HG03558 (cell line): ENCODE measurements around the gene RAD21L1.

Source experiments
- ATAC-seq: cut with Tn5 transposase; IDR thresholded peaks from one replicate; pipeline ENCODE4 v1.9.1; 2021; ENCODE audit warnings: moderate number of reproducible peaks; ENCODE audit not compliant: unreplicated experiment; ENCODE audit errors: extremely low read depth

Gene RAD21L1

DNA sequence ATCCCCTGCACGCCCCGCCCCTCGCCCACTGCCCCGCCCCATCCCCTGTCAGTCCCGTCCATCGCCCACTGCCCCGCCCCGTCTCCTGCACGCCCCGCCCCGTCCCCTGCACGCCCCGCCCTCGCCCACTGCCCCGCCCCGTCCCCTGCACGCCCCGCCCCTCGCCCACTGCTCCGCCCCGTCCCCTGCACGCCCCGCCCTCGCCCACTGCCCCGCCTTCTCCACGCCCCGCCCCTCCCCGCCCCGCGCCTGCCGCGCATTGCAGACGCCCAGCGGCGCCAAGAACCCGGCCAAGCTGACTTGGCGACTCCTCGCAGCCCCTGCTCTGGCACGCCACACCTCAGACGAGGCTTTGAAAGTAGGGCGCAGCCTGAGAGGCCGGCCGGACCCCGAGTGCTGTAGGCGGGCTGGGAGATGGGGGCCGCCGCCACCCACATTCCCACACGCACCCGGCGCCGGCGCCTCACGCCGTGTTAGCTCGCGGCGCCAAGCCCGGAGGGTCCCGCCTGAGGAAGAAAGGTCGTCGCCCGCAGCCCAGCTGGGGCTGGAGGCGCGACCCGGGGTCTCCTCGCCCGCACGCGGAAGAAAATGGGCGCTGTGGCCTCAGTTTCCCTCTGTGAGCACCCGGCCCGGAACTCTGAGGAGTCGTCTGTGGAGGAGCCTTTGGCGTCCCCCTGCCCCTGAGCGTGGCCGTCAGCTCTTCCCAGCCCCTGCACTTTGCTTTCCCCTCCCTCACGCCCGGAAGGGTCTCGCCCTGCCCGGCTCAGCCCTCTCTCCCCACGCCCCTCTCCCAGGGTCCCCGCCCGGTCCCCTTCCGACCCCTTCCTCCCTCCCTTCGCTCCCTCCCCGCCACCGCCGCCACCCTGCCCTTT lies at the start of gene RAD21L1:
Gene RAD21L1 (plus strand): TSS at position 262 of the 872 bp plus-strand sequence. CDS start 2,410 bp downstream, outside the sequence.
- ATAC-seq: no peak

DNA sequence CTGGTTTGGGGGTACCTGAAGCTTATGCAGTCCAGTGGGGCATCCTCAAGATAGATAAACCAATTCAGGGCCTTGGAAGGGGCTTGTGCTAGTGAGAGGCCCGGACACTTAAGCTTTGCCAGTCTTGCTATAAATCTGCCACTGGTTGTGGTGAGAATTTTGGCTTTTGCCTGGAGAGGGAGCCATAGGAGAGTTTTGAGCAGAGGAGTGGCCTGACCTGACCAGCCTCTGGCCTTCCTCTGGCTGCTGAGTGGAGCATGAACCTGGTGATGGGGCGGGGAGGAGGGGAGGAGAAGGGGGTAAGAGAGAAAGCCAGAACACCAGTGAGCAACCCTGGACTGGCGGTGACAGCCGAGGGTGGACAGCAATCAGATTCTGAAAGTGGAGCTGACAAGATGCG lies 48.2 kb upstream of the RAD21L1 start:
- ATAC-seq: no peak

DNA sequence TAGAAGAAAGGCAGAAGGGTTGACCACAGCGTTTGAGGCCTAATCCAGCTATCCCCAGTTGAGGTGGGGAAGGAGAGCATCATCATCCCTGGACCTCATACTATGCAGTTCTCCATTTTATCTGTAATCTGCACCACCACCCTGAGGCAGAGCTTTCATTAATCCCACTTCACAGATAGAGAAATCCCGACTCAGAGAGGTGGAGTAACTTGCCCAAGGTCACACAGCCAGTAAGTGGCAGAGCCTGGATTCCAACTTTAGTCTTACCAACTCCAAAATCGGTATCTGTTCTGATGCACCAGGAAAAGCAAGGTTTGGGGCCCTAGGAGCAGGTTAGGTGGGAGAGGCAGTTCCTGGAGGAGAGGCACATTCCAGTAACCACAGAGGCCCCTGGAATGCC lies 47.7 kb upstream of the RAD21L1 start:
- ATAC-seq: no peak

GRCh38 chr20:1178623-1179022 lies 47.2 kb upstream of the RAD21L1 start:
- no peak for ATAC-seq

DNA sequence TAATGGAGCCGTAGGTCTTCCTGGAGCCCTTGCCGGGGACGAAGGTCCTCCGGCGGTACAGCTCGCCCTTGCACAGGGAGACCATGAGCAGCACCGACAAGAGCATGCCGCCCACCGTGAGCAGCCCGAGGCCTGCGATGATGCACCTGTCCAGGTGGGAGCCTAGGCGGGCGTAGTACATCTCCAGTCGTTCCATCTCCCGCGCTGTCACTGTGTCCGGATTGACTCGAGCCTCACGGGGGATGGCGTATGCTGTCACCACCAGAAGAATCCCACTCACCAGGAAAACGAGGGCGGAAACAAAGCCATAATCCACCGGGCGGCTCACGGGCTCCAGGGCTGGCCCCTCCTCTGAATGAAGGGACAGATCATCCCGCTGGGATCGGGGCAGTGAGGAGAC lies 44.9 kb upstream of the RAD21L1 start:
- ATAC-seq: no peak

DNA sequence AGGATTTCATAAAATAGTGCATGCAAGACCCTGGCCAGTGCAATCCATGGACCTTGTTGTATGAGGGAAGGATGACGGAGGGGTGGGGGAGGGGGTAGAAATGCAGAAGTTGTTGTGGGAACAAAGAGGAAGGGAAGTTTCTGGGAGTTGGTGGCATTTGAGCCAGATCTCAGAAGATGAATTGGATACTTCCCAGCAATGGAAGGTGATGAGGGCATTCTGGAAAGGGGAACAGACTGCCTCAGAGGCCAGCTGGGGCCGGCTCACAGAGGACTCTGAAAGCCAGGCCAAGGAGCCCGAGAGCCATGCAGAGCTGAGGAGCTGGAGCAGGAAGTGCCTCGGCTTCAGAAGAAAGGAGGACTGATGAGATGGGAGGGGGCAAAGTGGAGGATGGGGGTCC lies 43.7 kb upstream of the RAD21L1 start:
- no peak for ATAC-seq

DNA sequence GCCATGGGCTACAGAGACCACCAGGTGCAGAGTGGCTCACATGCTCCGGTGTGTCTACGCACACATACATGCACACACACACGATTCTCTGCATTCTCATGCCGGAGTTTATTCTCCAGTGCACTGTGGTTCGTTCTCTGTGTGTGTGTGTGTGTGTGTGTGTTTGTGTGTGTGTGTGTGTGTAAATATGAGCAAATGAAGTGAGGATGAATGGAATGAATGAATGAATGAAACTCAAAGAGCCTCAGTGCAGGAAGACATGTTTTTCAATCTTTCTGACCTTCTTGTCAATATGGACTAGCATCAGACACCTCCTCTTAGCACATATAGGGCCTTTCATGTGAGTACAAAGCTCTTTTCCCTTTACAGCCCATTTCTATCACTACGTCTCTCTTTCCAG lies 42.7 kb upstream of the RAD21L1 start:
- no peak for ATAC-seq

- ATAC-seq: no peak
Observed at GRCh38 chr20:1184260-1184637, 41.6 kb upstream of the RAD21L1 start.

DNA sequence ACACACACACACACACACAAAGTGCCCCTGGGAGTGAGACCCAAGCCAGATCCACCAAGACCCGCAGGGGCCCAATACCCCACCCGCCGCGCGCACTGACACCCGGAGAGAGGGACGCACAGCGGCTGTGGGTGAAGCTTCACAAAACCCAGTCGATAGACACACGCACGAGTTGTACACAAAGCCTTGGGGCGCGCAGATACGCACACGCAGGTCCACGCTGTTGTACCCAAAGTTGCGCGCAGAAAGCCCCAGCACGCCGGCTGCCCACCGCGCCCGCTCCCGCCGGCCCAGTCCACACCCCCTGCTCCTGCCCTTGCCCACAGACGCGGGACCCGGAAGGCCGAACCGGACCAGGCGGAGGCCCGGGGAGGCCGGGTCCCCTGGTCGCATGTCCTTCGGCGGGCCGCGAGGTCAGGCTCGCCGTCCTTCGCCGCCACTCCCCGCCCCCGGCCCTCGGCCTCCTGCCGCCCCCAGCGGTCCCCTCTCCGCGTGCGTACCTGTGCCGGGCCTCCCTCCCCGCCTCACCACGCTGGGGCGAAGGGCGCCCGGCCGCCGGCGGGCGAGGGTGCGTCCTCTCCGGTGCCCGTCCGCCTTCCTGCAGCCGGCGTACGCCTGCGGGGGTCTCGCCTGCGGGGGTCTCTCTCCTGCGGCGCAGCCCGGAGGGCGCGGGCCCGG lies 41.1 kb upstream of the RAD21L1 start, which contains the start of gene TMEM74B:
Gene TMEM74B (minus strand): TSS at position 344 of the 678 bp plus-strand sequence. CDS start 1,180 bp downstream, outside the sequence.
- ATAC-seq: no peak

DNA sequence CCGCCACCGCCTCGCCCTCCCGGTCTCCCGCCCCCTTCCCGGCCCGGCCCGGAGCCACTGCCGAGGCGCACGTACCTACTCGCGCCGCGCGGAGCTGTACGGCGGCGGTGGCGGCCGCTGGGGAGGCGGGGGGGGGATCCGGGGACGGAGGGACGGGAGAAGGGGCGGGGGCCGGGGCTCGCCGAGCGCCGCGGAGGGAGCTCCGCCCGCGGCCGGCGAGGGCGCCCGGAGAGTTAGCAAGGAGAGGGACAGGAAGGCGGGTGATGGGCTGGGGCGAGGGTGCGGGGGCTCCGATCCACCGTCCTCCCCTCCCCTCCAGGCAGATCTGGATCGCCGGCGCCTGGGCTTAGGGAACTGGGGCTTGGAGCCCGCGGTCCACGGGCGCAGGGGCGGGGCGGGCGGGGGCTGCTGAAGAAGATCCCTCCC lies 40.5 kb upstream of the RAD21L1 start:
- no peak for ATAC-seq

- ATAC-seq: no peak
Observed at GRCh38 chr20:1185790-1186334, 40.0 kb upstream of the RAD21L1 start.

GRCh38 chr20:1186367-1186991 lies 39.4 kb upstream of the RAD21L1 start:
- ATAC-seq: no peak

GRCh38 chr20:1187605-1188171 lies 38.2 kb upstream of the RAD21L1 start:
- no peak for ATAC-seq

DNA sequence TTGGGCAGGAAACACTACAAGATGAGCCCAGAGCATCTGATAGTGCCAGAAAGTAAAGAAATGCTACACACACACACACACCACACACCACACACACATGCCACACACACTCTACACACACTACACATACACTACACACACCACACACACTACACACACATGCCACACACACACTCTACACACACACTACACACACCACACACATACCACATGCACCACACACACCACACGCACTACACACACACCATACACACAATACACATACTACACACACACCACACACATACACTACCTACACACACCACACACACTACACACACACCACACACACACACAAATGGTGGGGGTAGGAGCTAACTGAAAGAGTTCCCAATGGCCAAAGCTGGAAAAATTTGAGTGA lies 37.5 kb upstream of the RAD21L1 start:
- no peak for ATAC-seq

- no peak for ATAC-seq
Observed at GRCh38 chr20:1189827-1190226, 36.0 kb upstream of the RAD21L1 start.

GRCh38 chr20:1190847-1191246 lies 35.0 kb upstream of the RAD21L1 start:
- no peak for ATAC-seq

DNA sequence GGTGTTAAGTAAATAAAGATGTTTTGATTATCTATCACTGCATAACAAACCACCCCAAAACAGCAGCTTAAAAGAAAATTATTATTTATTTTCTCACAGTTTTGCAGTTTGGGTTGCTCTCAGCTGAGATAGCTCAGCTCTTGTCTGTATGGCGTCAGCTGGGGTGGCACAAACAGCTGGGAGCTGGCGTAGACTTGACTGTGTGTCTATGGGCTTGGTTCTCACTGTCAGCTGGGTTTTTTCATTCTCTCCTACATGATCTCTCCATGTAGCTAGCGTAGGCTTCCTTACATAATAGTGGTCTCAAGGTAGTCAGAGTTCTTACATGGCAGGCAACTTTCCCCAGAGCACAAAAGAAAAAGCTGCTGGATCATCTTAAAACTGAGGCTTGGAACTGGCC lies 34.5 kb upstream of the RAD21L1 start:
- no peak for ATAC-seq

- ATAC-seq: no peak
Observed at GRCh38 chr20:1195226-1195625, 30.6 kb upstream of the RAD21L1 start.

GRCh38 chr20:1196634-1197033 lies 29.2 kb upstream of the RAD21L1 start:
- ATAC-seq: no peak

- no peak for ATAC-seq
Observed at GRCh38 chr20:1197801-1198200, 28.0 kb upstream of the RAD21L1 start.
